ENCODE results near the gene FUBP3.

Gene FUBP3

GRCh38 chr9:130608554-130609134 lies 29.3 kb downstream of the FUBP3 start:
- no peak for DNase-seq (ENCODE audit: low spot score)

GRCh38 chr9:130609163-130609562 lies 29.8 kb downstream of the FUBP3 start:
- DNase-seq (ENCODE audit: low spot score): no peak

GRCh38 chr9:130610862-130611707 lies 31.7 kb downstream of the FUBP3 start:
- no peak for DNase-seq (ENCODE audit: low spot score)

- no peak for DNase-seq (ENCODE audit: low spot score)
Measured at GRCh38 chr9:130616451-130616850, 37.1 kb downstream of the FUBP3 start.

GRCh38 chr9:130623466-130623865 lies 44.1 kb downstream of the FUBP3 start:
- DNase-seq (ENCODE audit: low spot score): no peak

GRCh38 chr9:130624154-130624553 lies 44.8 kb downstream of the FUBP3 start:
- DNase-seq (ENCODE audit: low spot score): no peak

- DNase-seq (ENCODE audit: low spot score): no peak
Measured at GRCh38 chr9:130626249-130626996, 47.0 kb downstream of the FUBP3 start.

- DNase-seq (ENCODE audit: low spot score): no peak
Measured at GRCh38 chr9:130627051-130627450, 47.7 kb downstream of the FUBP3 start.

GRCh38 chr9:130627896-130628792 lies 48.8 kb downstream of the FUBP3 start:
- no peak for DNase-seq (ENCODE audit: low spot score)

- no peak for DNase-seq (ENCODE audit: low spot score)
Measured at GRCh38 chr9:130629443-130630070, 50.2 kb downstream of the FUBP3 start.

- DNase-seq (ENCODE audit: low spot score): no peak
Measured at GRCh38 chr9:130630071-130630450, 50.7 kb downstream of the FUBP3 start.

- DNase-seq (ENCODE audit: low spot score): no peak
Measured at GRCh38 chr9:130630506-130631330, 51.3 kb downstream of the FUBP3 start.

- DNase-seq (ENCODE audit: low spot score): no peak
Measured at GRCh38 chr9:130631331-130632080, 52.1 kb downstream of the FUBP3 start.

- DNase-seq (ENCODE audit: low spot score): no peak
Measured at GRCh38 chr9:130632081-130632710, 52.8 kb downstream of the FUBP3 start.

- DNase-seq (ENCODE audit: low spot score): no peak
Measured at GRCh38 chr9:130632841-130633240, 53.5 kb downstream of the FUBP3 start.

GRCh38 chr9:130633336-130634190 lies 54.2 kb downstream of the FUBP3 start:
- DNase-seq (ENCODE audit: low spot score): no peak

GRCh38 chr9:130634191-130634768 lies 54.9 kb downstream of the FUBP3 start:
- DNase-seq (ENCODE audit: low spot score): no peak

GRCh38 chr9:130634801-130635200 lies 55.4 kb downstream of the FUBP3 start:
- DNase-seq (ENCODE audit: low spot score): no peak

All from kidney capillary endothelial cell (primary cell).